Measurements from ENCODE around the gene OGFR. TPM values are rescaled to one million over a fixed set of nuclear protein-coding genes. Genes with fewer than 3 reads are reported as not detected.

OGFR gene
- total RNA-seq, 1 donor from 2014 or later = 7.0 TPM

DNA sequence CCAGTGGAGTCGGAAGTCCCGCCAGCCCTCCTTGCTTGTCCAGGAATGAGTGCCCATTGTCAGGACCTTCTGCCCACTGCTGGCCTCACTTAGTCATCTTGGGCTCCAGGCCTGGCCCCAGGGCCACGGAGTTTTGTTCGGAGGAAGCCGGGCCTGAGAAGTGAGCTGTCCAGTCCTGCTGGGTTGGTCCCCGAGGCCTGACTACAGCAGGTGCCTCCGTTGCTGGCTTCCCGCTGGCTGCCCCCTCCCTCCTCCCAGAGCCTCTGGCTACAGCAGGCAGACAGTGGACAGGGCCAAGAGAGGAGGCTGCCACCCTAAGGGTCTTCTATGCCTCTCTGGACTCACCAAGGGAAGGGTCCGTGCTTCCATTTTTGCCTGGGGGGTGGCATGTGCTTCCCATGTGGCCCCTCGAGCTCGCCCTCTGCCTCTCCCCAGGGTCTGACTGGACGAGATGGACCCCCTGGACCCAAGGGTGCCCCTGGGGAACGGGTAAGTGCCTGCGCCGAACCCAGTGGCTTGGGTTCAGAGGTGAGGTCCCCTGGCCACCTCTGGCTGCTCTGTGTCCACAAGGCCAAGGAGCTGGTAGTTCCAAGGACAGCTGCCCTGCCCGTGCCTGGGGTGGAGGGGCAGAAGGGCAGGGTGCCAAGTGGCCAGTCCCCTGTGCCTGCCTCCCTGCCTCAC lies 15.0 kb downstream of the OGFR start:
- Histone ChIP-seq H2AFZ (replicated peaks) (no peak overlapping the region), H3K27ac (no peak overlapping the region), H3K36me3 (no peaks in the 10 kb centered on the region), H3F3A (ENCODE audit: low read depth) (peaks cover 25% of the 10 kb centered on the region), H3K9me3 (ENCODE audit: low read depth) (no peaks in the 10 kb centered on the region), H3K4me3 (no peak overlapping the region), H4K20me1 (ENCODE audit: low read depth) (peaks cover 15% of the 10 kb centered on the region), H3K9ac (no peak overlapping the region), H3K79me2 (ENCODE audit: low read depth) (no peaks in the 10 kb centered on the region), H3K27me3 (peaks cover 29% of the 10 kb centered on the region), H3K4me2 (no peak overlapping the region), H3K4me1 (peaks cover 34% of the 10 kb centered on the region)
- Mint-ChIP-seq H3K27ac (no peak overlapping the region), H3K36me3 (no peaks in the 10 kb centered on the region), H3K27me3 (ENCODE audit: insufficient read depth, low read depth) (peaks cover 14% of the 10 kb centered on the region), H3K4me1 (peaks cover 28% of the 10 kb centered on the region), H3K9me3 (no peaks in the 10 kb centered on the region), H3K4me3 (no peak overlapping the region)
- no peak for DNase-seq (ENCODE audit: low spot score)
- TF ChIP-seq EZH2phosphoT487 (IDR thresholded peaks at IDR 0.05) (no peak), EZH2 (IDR thresholded peaks at IDR 0.05) (no peak)
- TF ChIP-seq, protein P1, sequence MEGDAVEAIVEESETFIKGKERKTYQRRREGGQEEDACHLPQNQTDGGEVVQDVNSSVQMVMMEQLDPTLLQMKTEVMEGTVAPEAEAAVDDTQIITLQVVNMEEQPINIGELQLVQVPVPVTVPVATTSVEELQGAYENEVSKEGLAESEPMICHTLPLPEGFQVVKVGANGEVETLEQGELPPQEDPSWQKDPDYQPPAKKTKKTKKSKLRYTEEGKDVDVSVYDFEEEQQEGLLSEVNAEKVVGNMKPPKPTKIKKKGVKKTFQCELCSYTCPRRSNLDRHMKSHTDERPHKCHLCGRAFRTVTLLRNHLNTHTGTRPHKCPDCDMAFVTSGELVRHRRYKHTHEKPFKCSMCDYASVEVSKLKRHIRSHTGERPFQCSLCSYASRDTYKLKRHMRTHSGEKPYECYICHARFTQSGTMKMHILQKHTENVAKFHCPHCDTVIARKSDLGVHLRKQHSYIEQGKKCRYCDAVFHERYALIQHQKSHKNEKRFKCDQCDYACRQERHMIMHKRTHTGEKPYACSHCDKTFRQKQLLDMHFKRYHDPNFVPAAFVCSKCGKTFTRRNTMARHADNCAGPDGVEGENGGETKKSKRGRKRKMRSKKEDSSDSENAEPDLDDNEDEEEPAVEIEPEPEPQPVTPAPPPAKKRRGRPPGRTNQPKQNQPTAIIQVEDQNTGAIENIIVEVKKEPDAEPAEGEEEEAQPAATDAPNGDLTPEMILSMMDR (IDR thresholded peaks at IDR 0.05) = no peak

DNA sequence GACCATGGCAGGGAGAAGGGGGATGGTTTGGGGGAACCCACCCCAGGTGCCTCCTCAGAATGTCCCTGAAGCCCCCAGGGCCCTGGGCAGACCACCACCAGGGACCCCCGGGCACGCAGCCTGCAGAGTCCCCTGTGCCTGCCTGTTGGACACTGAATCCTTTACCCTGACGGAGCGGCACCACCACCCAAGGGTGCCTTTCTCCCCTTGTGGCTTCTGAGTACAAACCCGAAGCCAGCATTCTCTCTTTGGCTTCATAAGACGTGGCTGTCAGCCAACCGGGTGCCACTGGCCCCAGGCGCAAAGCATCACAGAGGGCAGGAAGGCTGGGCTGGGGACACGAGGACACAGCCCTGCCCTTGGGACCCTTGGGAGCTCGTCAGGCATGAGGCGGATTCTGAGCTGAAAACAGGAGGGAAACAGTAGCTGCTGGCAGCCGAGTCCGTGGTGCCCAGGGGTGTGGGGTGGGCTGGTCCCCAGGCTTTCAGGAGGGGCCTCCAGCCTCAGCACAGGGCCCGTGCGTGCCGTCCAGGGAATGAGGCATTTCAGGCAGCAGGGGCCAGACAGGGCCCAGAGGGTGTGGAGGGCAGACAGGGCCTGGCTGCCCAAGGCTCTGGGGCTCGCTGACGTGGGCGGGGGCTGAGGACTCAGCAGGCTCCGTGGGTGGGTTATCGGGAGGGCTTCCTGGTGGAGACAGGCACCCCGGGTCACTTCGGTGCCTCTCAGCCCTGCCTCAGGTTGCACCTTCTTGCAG lies 15.8 kb downstream of the OGFR start:
- TF ChIP-seq, protein P1 (IDR thresholded peaks at IDR 0.05) = no peak
- TF ChIP-seq EZH2 (IDR thresholded peaks at IDR 0.05) (no peak), EZH2phosphoT487 (IDR thresholded peaks at IDR 0.05) (no peak)
- no peaks in the 10 kb centered on the region for H3K36me3 ChIP-seq
- no peak overlapping the region for H3K27ac ChIP-seq
- Mint-ChIP-seq H3K4me3 (no peak overlapping the region), H3K4me1 (peaks cover 25% of the 10 kb centered on the region), H3K27me3 (ENCODE audit: insufficient read depth, low read depth) (peaks cover 10% of the 10 kb centered on the region), H3K27ac (no peak overlapping the region), H3K9me3 (no peaks in the 10 kb centered on the region), H3K36me3 (no peaks in the 10 kb centered on the region)
- no peaks in the 10 kb centered on the region for H3K79me2 ChIP-seq (ENCODE audit: low read depth)
- no peak overlapping the region for H3K4me3 ChIP-seq
- peaks cover 27% of the 10 kb centered on the region for H3K27me3 ChIP-seq
- H2AFZ ChIP-seq (replicated peaks) = no peak overlapping the region
- no peak overlapping the region for H3K4me2 ChIP-seq
- peaks cover 19% of the 10 kb centered on the region for H3F3A ChIP-seq (ENCODE audit: low read depth)
- peaks cover 30% of the 10 kb centered on the region for H3K4me1 ChIP-seq
- H4K20me1 ChIP-seq (ENCODE audit: low read depth) = peaks cover 15% of the 10 kb centered on the region
- H3K9ac ChIP-seq = no peak overlapping the region
- DNase-seq (ENCODE audit: low spot score) = no peak
- H3K9me3 ChIP-seq (ENCODE audit: low read depth) = no peaks in the 10 kb centered on the region

DNA sequence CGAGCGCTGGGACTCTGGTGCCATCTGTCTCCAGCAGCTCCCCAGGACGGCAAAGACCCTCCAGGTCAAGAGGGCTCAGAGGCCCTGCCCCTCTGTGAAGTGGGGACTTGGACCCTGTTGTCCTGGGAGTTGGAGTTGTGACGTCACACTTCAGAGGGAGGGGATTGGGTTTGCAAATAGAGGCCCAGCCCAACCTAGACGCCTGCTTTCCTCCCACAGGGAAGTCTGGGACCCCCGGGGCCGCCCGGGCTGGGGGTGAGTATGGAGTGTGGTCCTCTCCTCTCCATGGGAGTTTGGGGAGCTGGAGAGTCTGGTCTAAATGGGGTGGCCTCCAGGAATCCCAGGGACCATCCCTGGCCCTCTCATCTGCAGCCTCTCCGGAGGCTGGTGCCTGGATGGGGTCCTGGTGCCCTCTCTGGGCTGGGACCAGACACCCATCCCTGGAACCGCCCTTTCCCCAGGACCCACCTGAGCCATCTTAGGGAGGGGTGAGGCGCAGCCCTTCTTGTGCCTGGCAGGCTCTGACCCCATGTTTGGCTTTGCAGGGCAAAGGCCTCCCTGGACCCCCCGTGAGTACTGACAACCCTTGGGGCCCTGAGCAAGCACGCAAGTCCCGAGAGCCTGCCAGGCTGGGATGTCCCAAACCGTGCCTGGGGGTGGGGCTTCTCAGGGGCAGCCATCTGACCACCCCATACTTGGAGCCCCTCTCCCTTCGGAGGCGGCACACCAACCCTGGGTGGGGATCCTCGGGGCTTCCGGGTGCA lies 16.5 kb downstream of the OGFR start:
- no peak overlapping the region for H3K27ac ChIP-seq
- H3K4me1 Mint-ChIP-seq = peaks cover 18% of the 10 kb centered on the region
- H3K4me1 ChIP-seq = peaks cover 26% of the 10 kb centered on the region

More for the DNA sequence above, 16.5 kb downstream of the OGFR start:
- no peak for TF ChIP-seq EZH2phosphoT487 (IDR thresholded peaks at IDR 0.05)
- no peak for TF ChIP-seq EZH2 (IDR thresholded peaks at IDR 0.05)
- TF ChIP-seq, protein P1 (IDR thresholded peaks at IDR 0.05) = no peak
- Histone ChIP-seq H4K20me1 (ENCODE audit: low read depth) (peaks cover 15% of the 10 kb centered on the region), H3K79me2 (ENCODE audit: low read depth) (no peaks in the 10 kb centered on the region), H3K4me2 (no peak overlapping the region), H3K27me3 (peaks cover 20% of the 10 kb centered on the region), H3K9ac (no peak overlapping the region), H3K4me3 (no peak overlapping the region), H3K36me3 (no peaks in the 10 kb centered on the region), H3F3A (ENCODE audit: low read depth) (peaks cover 11% of the 10 kb centered on the region), H3K9me3 (ENCODE audit: low read depth) (no peaks in the 10 kb centered on the region), H2AFZ (replicated peaks) (no peak overlapping the region)
- H3K4me3 Mint-ChIP-seq = no peak overlapping the region
- no peak overlapping the region for H3K27ac Mint-ChIP-seq
- no peaks in the 10 kb centered on the region for H3K36me3 Mint-ChIP-seq
- no peaks in the 10 kb centered on the region for H3K9me3 Mint-ChIP-seq
- no peak for DNase-seq (ENCODE audit: low spot score)
- peaks cover 2% of the 10 kb centered on the region for H3K27me3 Mint-ChIP-seq (ENCODE audit: insufficient read depth, low read depth)

Measured in neural progenitor cell (in vitro differentiated cells).